Peyer's patch (tissue), 4 donors: ENCODE data around the gene CD82.

Source experiments
- POLR2A ChIP-seq, 2 donors: fragments of 450-650 bp; IDR thresholded peaks; one replicate each; pipeline ENCODE4 v1.5.1; 2017; ENCODE audit warnings: antibody characterized with exemption in 2 of 2, mild to moderate bottlenecking in 2 of 2, moderate library complexity in 2 of 2
- TF ChIP-seq, protein P1 (sequence below), 6 experiments: fragments of 450-650 bp in 4 of 6; fragments of 200-600 bp in 2 of 6; sonication (generic) in 1 of 6; IDR thresholded peaks; one replicate each; pipeline ENCODE4 v1.5.1; 2017 to 2019; ENCODE audit warnings: antibody characterized with exemption in 6 of 6, mild to moderate bottlenecking in 3 of 6, moderate library complexity in 1 of 6

DNA sequence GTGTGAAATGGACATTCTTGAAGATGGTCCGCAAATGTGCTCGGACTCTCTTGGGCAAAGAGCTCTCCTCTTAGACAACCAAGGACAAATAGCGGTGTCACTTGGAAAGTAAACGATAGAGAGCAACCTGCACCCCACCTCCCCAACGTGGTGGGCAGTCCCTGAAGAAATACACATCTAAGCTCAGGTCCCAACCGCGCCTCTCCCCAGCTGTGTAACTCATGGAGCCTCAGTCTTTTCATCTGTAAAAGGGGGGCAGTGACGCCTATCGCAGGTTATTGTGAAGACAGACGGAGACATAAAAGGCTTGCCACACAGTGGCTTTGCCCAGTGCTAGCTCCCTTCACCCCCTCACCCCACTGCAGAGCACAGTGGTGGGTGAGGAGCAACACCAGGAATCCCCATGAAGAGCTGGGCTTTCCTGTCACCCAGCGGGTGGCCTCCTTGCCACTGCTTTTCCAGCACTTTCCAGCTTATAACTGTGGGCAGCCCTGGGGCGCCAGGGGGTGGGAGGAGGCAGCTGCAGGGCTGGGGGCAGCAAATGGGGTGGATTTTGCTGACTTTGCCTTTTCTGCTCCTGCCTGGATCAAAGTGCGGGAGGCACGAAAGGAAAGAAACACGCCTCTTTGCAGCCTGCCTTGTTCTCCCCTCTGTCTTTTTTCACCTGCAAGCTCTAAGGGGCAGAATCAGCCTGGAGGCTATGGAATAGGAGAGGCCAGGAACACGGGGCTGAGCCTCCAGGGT is 87.6 kb downstream of the CD82 start:
- TF ChIP-seq, protein P1, sequence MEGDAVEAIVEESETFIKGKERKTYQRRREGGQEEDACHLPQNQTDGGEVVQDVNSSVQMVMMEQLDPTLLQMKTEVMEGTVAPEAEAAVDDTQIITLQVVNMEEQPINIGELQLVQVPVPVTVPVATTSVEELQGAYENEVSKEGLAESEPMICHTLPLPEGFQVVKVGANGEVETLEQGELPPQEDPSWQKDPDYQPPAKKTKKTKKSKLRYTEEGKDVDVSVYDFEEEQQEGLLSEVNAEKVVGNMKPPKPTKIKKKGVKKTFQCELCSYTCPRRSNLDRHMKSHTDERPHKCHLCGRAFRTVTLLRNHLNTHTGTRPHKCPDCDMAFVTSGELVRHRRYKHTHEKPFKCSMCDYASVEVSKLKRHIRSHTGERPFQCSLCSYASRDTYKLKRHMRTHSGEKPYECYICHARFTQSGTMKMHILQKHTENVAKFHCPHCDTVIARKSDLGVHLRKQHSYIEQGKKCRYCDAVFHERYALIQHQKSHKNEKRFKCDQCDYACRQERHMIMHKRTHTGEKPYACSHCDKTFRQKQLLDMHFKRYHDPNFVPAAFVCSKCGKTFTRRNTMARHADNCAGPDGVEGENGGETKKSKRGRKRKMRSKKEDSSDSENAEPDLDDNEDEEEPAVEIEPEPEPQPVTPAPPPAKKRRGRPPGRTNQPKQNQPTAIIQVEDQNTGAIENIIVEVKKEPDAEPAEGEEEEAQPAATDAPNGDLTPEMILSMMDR (IDR thresholded peaks at IDR 0.05), result no peak
- TF ChIP-seq POLR2A (IDR thresholded peaks at IDR 0.05), result no peak
